HG03565 (cell line): Measurements from ENCODE around the gene RPL15.

Experiments used
- ATAC-seq: cut with Tn5 transposase; IDR thresholded peaks from one replicate; pipeline ENCODE4 v1.9.1; 2021; ENCODE audit warnings: mild to moderate bottlenecking, moderate library complexity; ENCODE audit not compliant: unreplicated experiment

The RPL15 gene

GRCh38 chr3:23926736-23927135 lies 9.8 kb downstream of the RPL15 start:
- no peak for ATAC-seq

GRCh38 chr3:23928524-23928923 lies 11.6 kb downstream of the RPL15 start:
- ATAC-seq: no peak

GRCh38 chr3:23931597-23931996 lies 14.7 kb downstream of the RPL15 start:
- no peak for ATAC-seq

- ATAC-seq: no peak
Observed at GRCh38 chr3:23932571-23932970, 15.6 kb downstream of the RPL15 start.

GRCh38 chr3:23934253-23934652 lies 17.3 kb downstream of the RPL15 start:
- no peak for ATAC-seq

- no peak for ATAC-seq
Observed at GRCh38 chr3:23937296-23937695, 20.4 kb downstream of the RPL15 start.

- no peak for ATAC-seq
Observed at GRCh38 chr3:23938688-23939087, 21.8 kb downstream of the RPL15 start.

- no peak for ATAC-seq
Observed at GRCh38 chr3:23940775-23941174, 23.8 kb downstream of the RPL15 start.

GRCh38 chr3:23941440-23941839 lies 24.5 kb downstream of the RPL15 start:
- no peak for ATAC-seq

GRCh38 chr3:23942546-23942945 lies 25.6 kb downstream of the RPL15 start:
- no peak for ATAC-seq

- ATAC-seq: no peak
Observed at GRCh38 chr3:23944007-23944783, 27.3 kb downstream of the RPL15 start.

GRCh38 chr3:23944861-23945662 lies 28.1 kb downstream of the RPL15 start, which contains the start of gene NR1D2:
Gene NR1D2, plus strand, starts transcription at chr3:23945286. Its CDS starts 293 bp downstream, at chr3:23945579.
- peak; percentile 32 for ATAC-seq

- ATAC-seq: no peak
Observed at GRCh38 chr3:23945663-23945912, 28.7 kb downstream of the RPL15 start.

- ATAC-seq: peak; percentile 60
Observed at GRCh38 chr3:23945913-23946687, 29.2 kb downstream of the RPL15 start.

- ATAC-seq: no peak
Observed at GRCh38 chr3:23948761-23949160, 31.8 kb downstream of the RPL15 start.

- ATAC-seq: peak; percentile 16
Observed at GRCh38 chr3:23949784-23950183, 32.9 kb downstream of the RPL15 start.

- ATAC-seq: peak; percentile 20
Observed at GRCh38 chr3:23950293-23950692, 33.4 kb downstream of the RPL15 start.

GRCh38 chr3:23952646-23953045 lies 35.7 kb downstream of the RPL15 start:
- ATAC-seq: peak; percentile 31

GRCh38 chr3:23953523-23953922 lies 36.6 kb downstream of the RPL15 start:
- ATAC-seq: no peak

GRCh38 chr3:23954144-23954543 lies 37.2 kb downstream of the RPL15 start:
- ATAC-seq: no peak

GRCh38 chr3:23956701-23957100 lies 39.8 kb downstream of the RPL15 start:
- no peak for ATAC-seq
